Thyroid gland (tissue), 4 donors: ENCODE data around the gene KCNJ18.
"Not testable (repeated sequence)": the region's sequence is repeated elsewhere in the genome, so short reads cannot be mapped to it uniquely, and the experiment has no call there.

Experiments used
- POLR2A ChIP-seq, 2 donors: fragments of 450-650 bp; IDR thresholded peaks; one replicate each; pipeline ENCODE4 v1.6.1; 2017; ENCODE audit warnings: antibody characterized with exemption in 2 of 2, mild to moderate bottlenecking in 2 of 2, moderate library complexity in 1 of 2
- TF ChIP-seq, protein P1 (sequence below), 6 experiments: fragments of 200-600 bp in 3 of 6; fragments of 450-650 bp in 3 of 6; sonication (generic) in 3 of 6; IDR thresholded peaks; one replicate each; pipeline ENCODE4 v1.5.1; 2016 to 2019; ENCODE audit warnings: antibody characterized with exemption in 6 of 6, mild to moderate bottlenecking in 2 of 6, inconsistent platforms in 1 of 6, moderate library complexity in 1 of 6

- TF ChIP-seq POLR2A (IDR thresholded peaks at IDR 0.05): not testable (repeated sequence)
- TF ChIP-seq, protein P1, sequence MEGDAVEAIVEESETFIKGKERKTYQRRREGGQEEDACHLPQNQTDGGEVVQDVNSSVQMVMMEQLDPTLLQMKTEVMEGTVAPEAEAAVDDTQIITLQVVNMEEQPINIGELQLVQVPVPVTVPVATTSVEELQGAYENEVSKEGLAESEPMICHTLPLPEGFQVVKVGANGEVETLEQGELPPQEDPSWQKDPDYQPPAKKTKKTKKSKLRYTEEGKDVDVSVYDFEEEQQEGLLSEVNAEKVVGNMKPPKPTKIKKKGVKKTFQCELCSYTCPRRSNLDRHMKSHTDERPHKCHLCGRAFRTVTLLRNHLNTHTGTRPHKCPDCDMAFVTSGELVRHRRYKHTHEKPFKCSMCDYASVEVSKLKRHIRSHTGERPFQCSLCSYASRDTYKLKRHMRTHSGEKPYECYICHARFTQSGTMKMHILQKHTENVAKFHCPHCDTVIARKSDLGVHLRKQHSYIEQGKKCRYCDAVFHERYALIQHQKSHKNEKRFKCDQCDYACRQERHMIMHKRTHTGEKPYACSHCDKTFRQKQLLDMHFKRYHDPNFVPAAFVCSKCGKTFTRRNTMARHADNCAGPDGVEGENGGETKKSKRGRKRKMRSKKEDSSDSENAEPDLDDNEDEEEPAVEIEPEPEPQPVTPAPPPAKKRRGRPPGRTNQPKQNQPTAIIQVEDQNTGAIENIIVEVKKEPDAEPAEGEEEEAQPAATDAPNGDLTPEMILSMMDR (IDR thresholded peaks at IDR 0.05): not testable (repeated sequence)
Measured at GRCh38 chr17:21740836-21741235, 48.5 kb downstream of the KCNJ18 start.
